Mononuclear cell (primary cell): Measurements from ENCODE around the gene SECISBP2L. TPM values are rescaled to one million over a fixed set of nuclear protein-coding genes. Genes with fewer than 3 reads are reported as not detected.

Experiments used
- H3K27me3 ChIP-seq: 2 replicates; pipeline ENCODE4 v1.6.0; 2011; ENCODE audit warnings: low read length, control low read depth; ENCODE audit not compliant: insufficient read depth
- H3K4me1 ChIP-seq: 2 replicates; pipeline ENCODE4 v1.5.1; 2011; ENCODE audit warnings: mild to moderate bottlenecking, low read length, control low read depth; ENCODE audit not compliant: insufficient read depth
- H3K4me3 ChIP-seq: 2 replicates; pipeline ENCODE4 v1.5.1; 2011; ENCODE audit warnings: mild to moderate bottlenecking, low read length, moderate library complexity
- H3K9me3 ChIP-seq: 2 replicates; pipeline ENCODE4 v1.5.1; 2011; ENCODE audit warnings: low read depth, mild to moderate bottlenecking, control low read depth, low read length
- total RNA-seq: library from RNA; depleted of rRNA; stranded (reverse); fragments of >200 nt; gene quantifications from one replicate; pipeline ENCODE4 v1.2.3, GENCODE V29; 2012

The SECISBP2L gene
- total RNA-seq, 1 donor, result 78.3 TPM

DNA sequence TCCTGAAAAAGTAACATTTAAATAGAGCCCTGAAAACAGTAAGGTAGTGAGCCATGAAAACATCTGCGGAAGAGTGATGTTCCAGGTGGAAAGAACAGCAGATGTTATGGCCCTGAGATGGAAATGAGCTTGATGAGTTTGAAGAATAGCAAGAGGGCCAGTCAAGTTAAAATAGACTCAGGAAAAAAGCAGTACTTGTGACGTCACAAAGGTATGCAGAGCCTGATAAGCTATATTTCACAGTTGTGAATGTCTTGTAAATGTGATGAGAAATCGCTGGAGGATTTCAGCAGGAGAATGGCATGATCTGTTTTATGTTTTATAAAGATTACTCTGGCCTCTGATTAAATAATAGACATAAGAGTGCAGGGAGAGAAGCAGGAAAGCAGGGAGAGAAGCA is 18.6 kb upstream of the SECISBP2L start:
- H3K27me3 ChIP-seq, result no peaks in the 10 kb centered on the region

DNA sequence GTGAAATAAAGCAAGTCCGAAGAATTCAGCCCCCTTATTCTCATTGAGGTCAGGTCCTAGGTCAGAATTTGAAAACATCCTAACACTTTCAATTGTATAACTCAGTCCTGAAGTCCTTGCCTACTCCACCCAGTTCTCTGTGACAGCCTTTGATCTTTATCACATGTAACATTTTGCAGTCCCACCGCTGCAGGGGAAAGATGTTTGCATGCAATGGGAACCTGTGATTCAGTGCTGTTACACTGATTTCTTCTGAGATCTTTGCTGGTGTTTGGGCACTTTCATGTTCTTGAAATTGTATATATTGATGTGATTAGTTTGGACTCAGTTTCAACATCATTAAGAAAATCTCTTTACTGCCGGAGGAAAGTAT is 18.0 kb upstream of the SECISBP2L start:
- H3K4me3 ChIP-seq, result no peak overlapping the region
- peaks cover 22% of the 10 kb centered on the region for H3K4me1 ChIP-seq
- H3K9me3 ChIP-seq, result no peaks in the 10 kb centered on the region
- H3K27me3 ChIP-seq, result no peaks in the 10 kb centered on the region

More for the DNA sequence above, 18.6 kb upstream of the SECISBP2L start:
- Histone ChIP-seq H3K4me3 (no peak overlapping the region), H3K4me1 (peaks cover 22% of the 10 kb centered on the region), H3K9me3 (no peaks in the 10 kb centered on the region)

DNA sequence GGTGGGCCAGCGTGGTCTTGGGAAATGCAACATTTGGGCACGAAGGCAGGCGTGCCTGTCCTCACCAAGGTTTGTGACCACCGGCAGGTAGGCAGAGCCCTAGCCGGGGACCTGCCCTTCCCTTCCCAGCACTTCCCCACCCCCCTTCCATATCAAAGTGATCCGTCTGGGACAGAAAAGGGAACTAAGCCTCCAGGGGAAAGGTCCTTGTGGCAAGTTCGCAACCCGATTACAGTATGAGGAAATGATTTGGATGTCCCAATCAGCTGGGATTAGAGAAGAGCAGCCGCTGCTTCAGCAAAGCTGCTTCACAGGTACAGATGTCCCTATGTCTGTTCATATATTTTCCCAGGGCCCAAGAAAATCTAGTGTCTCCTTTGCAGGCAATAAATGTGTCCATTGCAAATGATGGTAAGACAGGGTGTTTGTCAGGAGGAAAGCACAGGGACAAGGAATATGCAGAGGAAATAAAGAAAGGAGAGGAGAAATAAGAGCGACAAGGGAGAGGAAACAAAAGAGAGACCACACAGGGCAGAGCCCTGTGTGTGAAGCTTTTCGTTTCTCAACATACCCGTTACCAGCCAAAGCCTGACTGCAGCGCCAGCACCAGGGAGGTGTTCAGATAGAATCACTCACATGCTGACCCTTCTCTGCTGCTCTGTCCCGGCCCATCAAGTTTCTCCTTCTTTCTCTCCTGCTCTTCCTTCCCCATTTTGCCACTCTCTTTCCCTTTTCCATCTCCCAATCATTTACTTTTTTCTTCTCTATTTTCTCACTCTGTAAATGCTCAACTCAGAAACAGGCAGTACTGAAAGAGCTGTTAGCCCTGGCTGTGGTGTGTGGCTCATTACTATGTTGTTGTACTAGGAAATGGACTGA is 17.4 kb upstream of the SECISBP2L start:
- peaks cover 22% of the 10 kb centered on the region for H3K4me1 ChIP-seq
- no peaks in the 10 kb centered on the region for H3K9me3 ChIP-seq
- H3K27me3 ChIP-seq, result no peaks in the 10 kb centered on the region
- no peak overlapping the region for H3K4me3 ChIP-seq

DNA sequence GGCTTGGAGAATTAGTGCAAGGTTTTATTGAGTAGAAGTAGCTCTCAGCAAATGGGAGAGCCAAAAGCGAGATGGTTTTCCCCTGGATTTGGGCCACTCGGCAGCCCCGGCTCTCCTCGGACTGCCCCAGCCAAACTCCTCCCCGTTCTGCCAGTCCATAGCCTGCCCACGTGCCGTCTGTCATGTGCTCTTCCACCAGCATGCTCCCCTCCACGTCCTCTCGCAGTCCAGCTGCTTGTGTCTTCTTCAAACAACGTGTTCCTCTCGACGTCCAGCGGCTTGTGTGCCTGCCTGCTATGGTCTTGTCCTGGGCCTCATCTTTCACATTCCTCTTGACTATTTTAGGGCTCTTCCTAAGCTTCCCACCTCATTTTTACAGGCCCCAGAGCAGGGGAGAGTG is 16.7 kb upstream of the SECISBP2L start:
- Histone ChIP-seq H3K27me3 (no peaks in the 10 kb centered on the region), H3K4me3 (no peak overlapping the region), H3K4me1 (peaks cover 22% of the 10 kb centered on the region), H3K9me3 (no peaks in the 10 kb centered on the region)

DNA sequence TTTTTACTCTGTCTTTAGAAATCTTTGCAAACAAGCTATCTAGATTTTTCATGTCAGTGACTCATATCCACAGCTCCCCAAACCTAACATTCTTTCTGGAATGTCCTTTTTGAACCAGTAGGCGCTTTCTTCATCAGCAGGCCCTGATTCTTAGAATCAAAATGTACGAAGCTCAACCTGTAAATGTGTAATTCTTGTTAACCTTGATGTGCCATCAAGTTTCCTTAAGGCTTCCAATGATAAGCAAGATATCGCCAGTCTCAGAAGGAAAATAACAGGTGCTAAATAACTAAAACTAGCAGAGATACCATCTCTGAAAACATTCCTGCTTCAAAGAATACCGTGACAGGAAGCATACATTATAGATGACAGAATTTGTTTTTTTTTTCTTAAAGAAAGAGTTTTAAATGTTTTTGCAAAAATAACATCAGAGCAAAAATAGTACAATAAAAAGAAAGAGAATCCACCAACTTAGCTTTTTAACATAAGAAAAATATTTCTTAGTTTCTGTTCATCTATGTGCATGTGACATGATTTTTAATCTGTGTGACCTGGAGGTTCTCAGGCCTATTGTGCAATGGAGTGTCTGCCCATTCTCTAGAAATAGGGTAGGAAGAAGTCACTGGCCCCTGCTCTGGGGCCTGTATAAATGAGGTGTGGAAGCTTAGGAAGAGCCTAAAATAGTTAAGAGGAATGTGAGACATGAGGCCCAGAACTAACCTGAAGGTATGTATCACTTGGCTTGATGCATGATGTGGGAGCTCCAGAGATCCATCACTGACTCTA is 14.7 kb upstream of the SECISBP2L start:
- Histone ChIP-seq H3K27me3 (no peaks in the 10 kb centered on the region), H3K4me1 (peaks cover 22% of the 10 kb centered on the region), H3K9me3 (no peaks in the 10 kb centered on the region), H3K4me3 (no peak overlapping the region)

DNA sequence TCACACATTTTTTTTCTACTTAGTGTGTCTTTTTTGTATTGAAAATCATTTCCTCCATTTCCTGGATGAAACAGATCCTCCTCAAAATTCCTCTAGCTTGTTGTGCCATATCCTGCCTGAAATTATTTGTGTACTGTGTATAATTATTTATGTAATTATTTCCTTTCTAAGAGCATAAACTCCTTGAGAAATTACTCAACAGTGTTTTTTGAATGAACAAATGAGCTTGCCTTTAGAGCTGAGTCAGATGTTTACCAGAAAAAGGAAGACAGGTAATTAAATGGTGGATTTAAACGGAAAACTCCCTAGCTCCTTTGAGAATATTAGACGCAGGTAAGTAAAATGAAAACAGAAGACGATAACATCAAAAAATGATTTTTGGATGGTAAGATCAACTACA is 13.2 kb upstream of the SECISBP2L start:
- Histone ChIP-seq H3K27me3 (no peaks in the 10 kb centered on the region), H3K4me1 (peaks cover 16% of the 10 kb centered on the region), H3K4me3 (no peak overlapping the region), H3K9me3 (no peaks in the 10 kb centered on the region)

DNA sequence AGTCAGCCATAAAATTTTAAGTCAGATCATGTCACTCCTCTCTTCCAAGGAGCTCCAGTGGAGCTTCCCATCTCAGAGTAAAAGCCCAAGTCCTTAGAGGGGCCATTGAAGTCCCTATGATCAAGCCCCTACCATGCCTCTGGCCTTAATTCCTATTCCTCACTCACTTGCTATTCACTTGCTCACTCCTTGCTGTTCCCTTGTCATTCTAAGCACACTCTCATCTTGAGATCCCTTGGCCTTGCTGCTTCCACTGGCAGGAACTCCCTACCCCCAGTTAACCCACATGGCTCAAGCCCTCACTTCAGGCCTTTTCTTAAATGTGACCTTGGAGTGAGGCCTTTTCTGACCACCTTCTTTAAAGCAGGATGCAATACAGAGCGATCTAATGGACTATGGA is 12.3 kb upstream of the SECISBP2L start:
- no peaks in the 10 kb centered on the region for H3K9me3 ChIP-seq
- peaks cover 6% of the 10 kb centered on the region for H3K4me1 ChIP-seq
- H3K27me3 ChIP-seq, result no peaks in the 10 kb centered on the region
- H3K4me3 ChIP-seq, result no peak overlapping the region

DNA sequence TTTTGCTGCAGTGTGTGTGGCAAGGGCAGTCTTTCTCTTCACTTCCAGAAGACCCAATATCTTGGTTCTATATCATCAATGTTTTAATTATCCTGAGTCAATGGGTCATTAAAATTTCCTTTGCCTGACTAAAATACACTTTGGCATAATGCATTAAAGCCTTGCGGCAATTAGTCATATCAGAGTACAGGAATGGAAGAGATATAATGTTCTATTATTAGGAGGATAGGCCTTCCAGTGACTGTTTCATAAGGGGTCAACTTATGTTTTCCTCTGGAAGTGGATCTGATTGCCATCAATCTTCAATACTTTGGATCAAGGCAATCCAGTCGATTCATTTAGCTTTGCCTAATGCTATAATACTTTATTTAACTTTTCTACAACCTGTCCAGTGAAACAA is 9.4 kb upstream of the SECISBP2L start:
- Histone ChIP-seq H3K27me3 (no peaks in the 10 kb centered on the region), H3K4me1 (no peaks in the 10 kb centered on the region), H3K4me3 (no peak overlapping the region), H3K9me3 (no peaks in the 10 kb centered on the region)

DNA sequence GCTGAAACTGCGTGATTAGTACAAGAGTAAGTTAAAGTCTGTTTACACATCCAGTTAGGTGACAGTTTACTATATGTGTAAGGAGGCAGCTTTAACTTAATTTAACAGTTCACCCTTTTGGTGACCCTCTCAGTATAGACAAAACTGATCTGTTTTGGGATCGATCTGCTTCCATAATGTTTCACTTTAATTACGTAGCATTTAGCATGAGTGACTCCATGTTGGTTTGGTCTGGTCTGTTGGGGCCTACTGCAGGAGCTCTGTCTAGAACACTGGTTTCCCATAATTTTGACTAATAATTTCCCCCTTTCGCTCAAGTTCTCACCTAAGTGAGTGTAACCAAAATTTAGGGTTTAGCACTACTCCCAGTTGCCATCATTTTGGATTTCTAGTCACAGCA is 6.4 kb upstream of the SECISBP2L start:
- Histone ChIP-seq H3K27me3 (no peaks in the 10 kb centered on the region), H3K4me1 (no peaks in the 10 kb centered on the region), H3K9me3 (no peaks in the 10 kb centered on the region), H3K4me3 (no peak overlapping the region)

DNA sequence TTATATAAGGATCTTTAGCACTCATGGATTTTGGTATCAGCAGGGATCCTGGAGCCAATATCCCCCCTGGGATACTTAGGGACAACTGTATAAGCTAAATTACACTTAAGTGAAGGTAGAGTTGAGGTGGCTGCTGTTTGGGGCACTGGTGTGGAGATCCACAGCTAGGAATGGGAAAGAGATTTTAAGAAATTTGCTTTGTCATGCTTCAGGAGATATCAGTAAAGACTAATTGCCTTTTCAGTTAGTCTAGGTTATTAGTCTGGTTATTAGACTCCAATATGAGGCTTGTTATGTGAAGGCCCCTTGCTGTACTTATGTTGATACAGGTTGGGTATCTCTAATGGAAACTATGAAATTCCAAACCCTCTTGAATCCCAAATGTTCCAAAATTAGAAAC is 1.2 kb upstream of the SECISBP2L start:
- no peak overlapping the region for H3K4me3 ChIP-seq

DNA sequence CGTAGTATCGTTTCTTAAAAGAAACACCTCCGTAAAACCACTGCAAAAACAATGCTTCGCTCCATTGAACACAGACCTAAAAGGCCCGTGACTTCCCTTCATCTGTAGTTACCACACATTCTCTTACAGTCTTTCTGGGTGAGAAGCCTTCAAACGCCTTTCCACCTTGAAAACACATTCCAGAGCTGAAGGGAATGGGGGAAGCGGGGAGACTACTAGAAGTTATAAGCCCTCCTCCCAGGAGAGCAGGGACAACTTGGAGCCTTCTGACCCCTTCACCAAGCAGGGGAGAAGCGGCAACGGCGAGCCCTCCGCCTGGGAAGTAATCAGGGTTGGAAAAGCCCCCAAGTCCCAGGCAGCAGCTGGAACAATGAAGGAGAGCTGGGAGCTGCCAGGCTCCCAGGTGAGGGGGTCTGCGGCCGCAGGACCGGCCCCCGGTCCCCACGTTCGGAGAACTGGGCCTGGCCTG is 461 bp downstream of the SECISBP2L start:
- no peaks in the 10 kb centered on the region for H3K9me3 ChIP-seq
- H3K4me1 ChIP-seq, result peaks cover 23% of the 10 kb centered on the region
- peak overlapping the region; percentile 93 for H3K4me3 ChIP-seq
- H3K27me3 ChIP-seq, result no peaks in the 10 kb centered on the region

More for the DNA sequence above, 1.2 kb upstream of the SECISBP2L start:
- H3K9me3 ChIP-seq, result no peaks in the 10 kb centered on the region
- no peaks in the 10 kb centered on the region for H3K27me3 ChIP-seq
- peaks cover 20% of the 10 kb centered on the region for H3K4me1 ChIP-seq

DNA sequence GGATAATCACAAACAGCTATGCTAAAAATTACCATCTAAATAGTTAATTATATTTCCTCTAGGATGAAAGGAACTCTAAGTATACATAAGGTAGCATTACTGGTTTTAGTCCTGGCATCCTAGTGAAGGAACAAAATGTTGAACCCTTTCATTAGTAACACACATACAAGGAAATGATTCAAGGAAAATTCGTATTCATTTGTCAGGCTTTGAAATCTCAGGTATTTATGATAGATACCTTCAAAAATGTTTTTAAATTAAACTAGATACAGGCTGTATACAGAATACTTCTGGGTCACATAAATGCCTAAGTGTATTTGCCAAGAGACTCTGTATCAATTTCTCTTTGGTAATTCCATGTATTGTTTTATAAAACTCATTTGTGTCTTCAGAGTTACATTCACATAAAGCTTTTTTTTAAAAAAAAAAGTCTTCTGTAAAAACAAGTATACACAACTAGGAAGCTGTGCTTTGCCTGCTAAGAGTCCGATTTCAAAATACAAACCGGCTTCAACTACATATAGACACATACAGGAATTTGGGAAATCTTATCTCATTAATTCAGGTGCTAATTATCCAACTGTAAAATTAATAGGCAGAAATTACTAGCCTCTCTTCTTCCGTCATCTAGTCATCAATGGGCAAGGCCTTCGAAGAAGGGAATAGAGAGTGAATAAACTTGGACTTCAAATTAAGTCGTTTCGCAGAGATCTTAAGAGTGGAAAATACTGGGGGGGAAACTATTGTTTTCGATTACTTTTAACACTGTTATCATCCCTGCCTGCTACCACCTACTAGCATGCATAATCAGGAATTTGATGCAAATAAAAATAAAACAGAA is 1.3 kb downstream of the SECISBP2L start:
- peak overlapping the region; percentile 93 for H3K4me3 ChIP-seq
- H3K27me3 ChIP-seq, result no peaks in the 10 kb centered on the region
- H3K9me3 ChIP-seq, result no peaks in the 10 kb centered on the region
- peaks cover 23% of the 10 kb centered on the region for H3K4me1 ChIP-seq

DNA sequence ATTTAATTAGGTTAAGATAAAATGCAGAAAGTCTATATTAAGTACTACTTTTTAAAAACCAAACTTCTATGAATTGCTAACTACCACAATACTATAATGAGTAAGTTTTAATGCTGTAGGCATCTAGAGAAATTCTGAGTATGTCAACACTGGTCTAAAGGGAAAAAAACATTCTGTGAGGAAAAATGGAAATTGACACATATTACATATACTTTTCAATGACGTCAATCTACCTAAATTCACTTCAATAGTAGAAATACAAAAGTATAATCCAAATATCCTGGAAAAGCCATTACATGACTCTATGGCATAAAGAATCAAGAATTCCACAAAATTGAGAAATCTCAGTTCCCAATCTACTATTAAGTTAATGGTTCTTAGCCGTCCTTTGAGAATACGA is 2.2 kb downstream of the SECISBP2L start:
- Histone ChIP-seq H3K4me3 (no peak overlapping the region), H3K27me3 (no peaks in the 10 kb centered on the region), H3K4me1 (peaks cover 23% of the 10 kb centered on the region), H3K9me3 (no peaks in the 10 kb centered on the region)

DNA sequence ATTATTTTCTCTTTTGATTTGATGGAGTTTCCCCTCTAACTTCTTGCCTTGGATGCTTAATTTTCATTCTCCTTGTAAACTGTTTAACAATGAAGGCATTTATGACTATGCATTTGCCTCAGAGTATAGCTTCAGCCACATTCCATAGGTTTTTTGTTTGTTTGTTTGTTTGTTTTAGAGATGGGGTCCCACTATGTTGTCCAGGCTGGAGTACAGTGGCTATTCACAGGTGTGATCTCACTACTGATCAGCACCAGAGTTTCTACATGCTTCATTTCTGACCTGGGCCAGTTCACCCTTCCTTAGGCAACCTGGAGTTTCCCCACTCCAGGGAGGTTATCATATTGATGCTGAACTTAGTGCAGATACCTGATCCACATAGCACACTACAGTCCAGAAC is 4.1 kb downstream of the SECISBP2L start:
- Histone ChIP-seq H3K4me3 (no peak overlapping the region), H3K4me1 (peaks cover 26% of the 10 kb centered on the region), H3K9me3 (no peaks in the 10 kb centered on the region), H3K27me3 (no peaks in the 10 kb centered on the region)

DNA sequence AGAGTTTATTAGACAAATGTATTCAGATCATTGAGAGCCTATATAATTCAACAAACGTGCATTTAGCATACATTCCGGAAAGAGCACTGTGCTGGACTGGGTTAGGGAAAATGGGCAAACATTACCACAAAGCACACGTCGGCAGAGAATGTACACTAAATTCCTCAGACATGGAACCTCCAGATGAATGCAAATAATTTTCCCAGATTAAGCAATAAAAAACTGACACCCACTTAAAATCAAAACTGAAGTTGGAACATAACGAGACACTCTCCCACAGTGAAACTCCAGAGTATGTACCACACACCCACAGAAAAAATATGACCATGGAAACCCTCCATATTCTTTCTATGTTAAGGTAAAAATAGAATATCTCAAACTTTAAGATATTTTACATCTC is 4.8 kb downstream of the SECISBP2L start:
- no peaks in the 10 kb centered on the region for H3K27me3 ChIP-seq
- H3K4me3 ChIP-seq, result no peak overlapping the region
- peaks cover 22% of the 10 kb centered on the region for H3K4me1 ChIP-seq
- no peaks in the 10 kb centered on the region for H3K9me3 ChIP-seq
